Fibroblast of skin of back (primary cell): ENCODE results near the gene RAB3A.
"Not testable (repeated sequence)": the region's sequence is repeated elsewhere in the genome, so short reads cannot be mapped to it uniquely, and the experiment has no call there.

ENCODE experiments used
- DNase-seq: peaks from one replicate; pipeline ENCODE4 v3.0.0-alpha.2; 2013

The RAB3A gene

GRCh38 chr19:18223860-18224524, 20.1 kb upstream of the RAB3A start:
- DNase-seq, result no peak

GRCh38 chr19:18221815-18222725, 18.2 kb upstream of the RAB3A start:
- DNase-seq, result no peak

GRCh38 chr19:18220632-18221275, 16.9 kb upstream of the RAB3A start:
- no peak for DNase-seq

- no peak for DNase-seq
Measured at GRCh38 chr19:18219911-18220631, 16.2 kb upstream of the RAB3A start.

GRCh38 chr19:18218600-18218999, 14.8 kb upstream of the RAB3A start:
- no peak for DNase-seq

- no peak for DNase-seq
Measured at GRCh38 chr19:18218159-18218558, 14.3 kb upstream of the RAB3A start.

- no peak for DNase-seq
Measured at GRCh38 chr19:18216789-18217188, 12.9 kb upstream of the RAB3A start.

- DNase-seq, result peak; percentile 53
Measured at GRCh38 chr19:18214779-18215433, 11.1 kb upstream of the RAB3A start.

GRCh38 chr19:18211683-18212082, 7.8 kb upstream of the RAB3A start:
- DNase-seq, result no peak

GRCh38 chr19:18209912-18210311, 6.1 kb upstream of the RAB3A start:
- DNase-seq, result not testable (repeated sequence)

- DNase-seq, result peak; percentile 80
Measured at GRCh38 chr19:18208098-18208951, 4.5 kb upstream of the RAB3A start.

GRCh38 chr19:18206018-18206417, 2.2 kb upstream of the RAB3A start:
- no peak for DNase-seq

- peak; percentile 79 for DNase-seq
Measured at GRCh38 chr19:18205200-18205892, 1.5 kb upstream of the RAB3A start.

- peak; percentile 44 for DNase-seq
Measured at GRCh38 chr19:18204394-18205199, 755 bp upstream of the RAB3A start.

GRCh38 chr19:18203408-18203862, 407 bp downstream of the RAB3A start:
- no peak for DNase-seq

- no peak for DNase-seq
Measured at GRCh38 chr19:18202778-18203407, 949 bp downstream of the RAB3A start.

GRCh38 chr19:18202397-18202777, 1.5 kb downstream of the RAB3A start:
- no peak for DNase-seq

- DNase-seq, result no peak
Measured at GRCh38 chr19:18198374-18198773, 5.5 kb downstream of the RAB3A start.

GRCh38 chr19:18197941-18198340, 5.9 kb downstream of the RAB3A start:
- DNase-seq, result no peak
